Esophagus muscularis mucosa (tissue), 4 donors: ENCODE data around the gene GIPC1. TPM values are rescaled to one million over a fixed set of nuclear protein-coding genes. Genes with fewer than 3 reads are reported as not detected.
"Not testable (repeated sequence)": the region's sequence is repeated elsewhere in the genome, so short reads cannot be mapped to it uniquely, and the experiment has no call there.

Source experiments
- DNase-seq: peaks from one replicate; pipeline ENCODE4 v3.0.0-alpha.2; 2017; ENCODE audit errors: extremely low spot score
- H3K27ac ChIP-seq, 4 donors: fragments of 200-600 bp; sonication (generic); replicated peaks in 1 of 4; 1 replicate in 3 of 4; 2 replicates in 1 of 4; pipeline ENCODE4 v1.5.1; 2016 to 2019; ENCODE audit warnings: mild to moderate bottlenecking in 1 of 4
- H3K27me3 ChIP-seq, 4 donors: fragments of 200-600 bp; sonication (generic); one replicate each; pipeline versions ENCODE4 v1.5.1 to v1.6.0; 2016 to 2019
- H3K36me3 ChIP-seq, 4 donors: fragments of 200-600 bp; sonication (generic); one replicate each; pipeline ENCODE4 v1.5.1; 2016 to 2019
- H3K4me1 ChIP-seq, 4 donors: fragments of 200-600 bp; sonication (generic); one replicate each; pipeline ENCODE4 v1.5.1; 2016 to 2019
- H3K4me3 ChIP-seq, 4 donors: fragments of 200-600 bp; sonication (generic); 1 replicate in 2 of 4; 2 replicates in 2 of 4; pipeline ENCODE4 v1.5.1; 2016 to 2019; ENCODE audit warnings: mild to moderate bottlenecking in 4 of 4, moderate library complexity in 1 of 4
- H3K9me3 ChIP-seq, 4 donors: fragments of 200-600 bp; sonication (generic); 1 replicate in 3 of 4; 2 replicates in 1 of 4; pipeline ENCODE4 v1.5.1; 2016 to 2019
- EP300 ChIP-seq: sonication (generic); formaldehyde crosslinking; IDR thresholded peaks from one replicate; pipeline ENCODE4 v1.6.1; 2017; ENCODE audit warnings: antibody characterized with exemption
- POLR2A ChIP-seq: fragments of 450-650 bp; IDR thresholded peaks from one replicate; pipeline ENCODE4 v1.6.1; 2017; ENCODE audit warnings: antibody characterized with exemption, moderate library complexity, mild to moderate bottlenecking, low read depth
- POLR2AphosphoS5 ChIP-seq, 2 donors: sonication (generic); formaldehyde crosslinking; IDR thresholded peaks; one replicate each; pipeline ENCODE4 v1.6.1; 2017; ENCODE audit warnings: antibody characterized with exemption in 2 of 2
- WGBS: methylation state at CpG from one replicate; pipeline ENCODE4 v1.1.5; 2018; 5-methylcytosine and 5-hydroxymethylcytosine counted together
- intact Hi-C: fragments of 100-400 bp; cut with DNase I; formaldehyde crosslinking; loops from one replicate; pipeline ENCODE4 v1.15.1; 2023
- total RNA-seq, 4 donors: library from RNA; depleted of rRNA; stranded (reverse); fragments of >200 nt; gene quantifications; one replicate each; pipeline versions ENCODE4 v1.1.0 to v1.2.1, GENCODE V29; 2016
- TF ChIP-seq, protein P1 (sequence below), 3 experiments: fragments of 200-600 bp in 2 of 3; fragments of 450-650 bp in 1 of 3; sonication (generic) in 2 of 3; IDR thresholded peaks; one replicate each; pipeline ENCODE4 v1.5.1; 2017 to 2019; ENCODE audit warnings: antibody characterized with exemption in 3 of 3, mild to moderate bottlenecking in 2 of 3, moderate library complexity in 1 of 3

GIPC1 gene
- total RNA-seq, 4 donors from 2014 or later: 88.5 to 138 (median 108) TPM

DNA sequence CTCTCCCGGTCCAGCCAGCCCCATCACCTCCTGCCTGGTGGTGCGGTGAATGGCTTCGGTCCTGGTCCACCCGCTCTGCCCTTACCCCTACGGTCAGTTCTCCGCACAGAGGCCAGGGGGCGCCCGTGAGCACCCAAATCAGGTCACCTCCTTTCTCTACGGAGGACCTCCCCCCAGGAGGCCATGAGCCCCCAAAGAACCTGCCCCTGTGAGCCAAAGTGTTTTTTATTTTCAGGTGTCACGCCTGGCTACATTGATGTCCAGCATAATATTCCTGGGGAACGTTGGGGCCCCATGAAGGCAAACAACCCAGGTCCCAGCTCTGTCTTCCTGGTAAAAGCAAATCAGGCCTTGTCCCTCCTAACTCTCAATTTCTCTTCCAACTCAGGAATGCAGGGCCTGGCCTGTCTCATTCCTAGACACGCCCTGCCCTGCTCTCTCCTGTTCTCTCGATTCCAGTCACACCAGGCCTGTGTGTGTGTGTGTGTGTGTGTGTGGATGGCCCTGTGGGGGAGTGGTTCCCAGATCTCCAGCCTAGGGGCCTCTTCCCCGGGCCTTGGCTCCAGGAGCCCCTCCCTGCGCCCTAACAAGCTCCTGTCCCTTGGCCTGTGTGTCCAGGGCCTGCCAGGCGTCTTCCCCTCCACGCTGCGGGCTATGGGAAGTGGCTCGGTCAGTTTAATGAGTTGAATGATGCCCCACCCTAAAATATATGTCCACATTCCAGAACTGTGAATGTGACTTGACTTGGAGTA, 9.7 kb upstream of the GIPC1 start:
- Histone ChIP-seq H3K4me1 (peaks cover 6 to 22% (median 10%) of the 10 kb centered on the region in 4 donors), H3K36me3 (no peaks in the 10 kb centered on the region), H3K4me3 (no peak overlapping the region), H3K27me3 (no peaks in the 10 kb centered on the region), H3K9me3 (no peaks in the 10 kb centered on the region), H3K27ac (no peak overlapping the region)
- no peak for DNase-seq
- TF ChIP-seq, protein P1, sequence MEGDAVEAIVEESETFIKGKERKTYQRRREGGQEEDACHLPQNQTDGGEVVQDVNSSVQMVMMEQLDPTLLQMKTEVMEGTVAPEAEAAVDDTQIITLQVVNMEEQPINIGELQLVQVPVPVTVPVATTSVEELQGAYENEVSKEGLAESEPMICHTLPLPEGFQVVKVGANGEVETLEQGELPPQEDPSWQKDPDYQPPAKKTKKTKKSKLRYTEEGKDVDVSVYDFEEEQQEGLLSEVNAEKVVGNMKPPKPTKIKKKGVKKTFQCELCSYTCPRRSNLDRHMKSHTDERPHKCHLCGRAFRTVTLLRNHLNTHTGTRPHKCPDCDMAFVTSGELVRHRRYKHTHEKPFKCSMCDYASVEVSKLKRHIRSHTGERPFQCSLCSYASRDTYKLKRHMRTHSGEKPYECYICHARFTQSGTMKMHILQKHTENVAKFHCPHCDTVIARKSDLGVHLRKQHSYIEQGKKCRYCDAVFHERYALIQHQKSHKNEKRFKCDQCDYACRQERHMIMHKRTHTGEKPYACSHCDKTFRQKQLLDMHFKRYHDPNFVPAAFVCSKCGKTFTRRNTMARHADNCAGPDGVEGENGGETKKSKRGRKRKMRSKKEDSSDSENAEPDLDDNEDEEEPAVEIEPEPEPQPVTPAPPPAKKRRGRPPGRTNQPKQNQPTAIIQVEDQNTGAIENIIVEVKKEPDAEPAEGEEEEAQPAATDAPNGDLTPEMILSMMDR (IDR thresholded peaks at IDR 0.05): peak; percentile 39 to 57 (median 42)
- TF ChIP-seq EP300: no peak
- intact Hi-C loops: no loop called here
- WGBS: 51% methylated on average over 19 of the region's 19 CpGs

DNA sequence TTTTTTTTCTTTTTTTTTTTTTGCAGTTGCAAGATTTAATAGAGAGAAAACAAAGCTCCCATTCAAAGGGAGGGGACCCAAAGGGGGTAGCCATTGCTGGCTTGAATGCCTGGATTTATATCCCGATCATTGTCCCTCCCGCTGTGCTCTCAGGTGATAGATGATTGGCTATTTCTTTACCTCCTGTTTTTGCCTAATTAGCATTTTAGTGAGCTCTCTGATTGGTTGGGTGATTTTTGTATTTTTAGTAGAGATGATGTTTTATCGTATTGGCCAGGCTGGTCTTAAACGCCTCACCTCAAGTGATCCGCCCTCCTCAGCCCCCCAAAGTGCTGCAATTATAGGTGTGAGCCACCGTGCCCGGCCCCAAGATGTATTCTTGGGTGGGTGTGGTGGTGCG, 8.6 kb upstream of the GIPC1 start:
- H3K27ac ChIP-seq, intact Hi-C loops, H3K27me3 ChIP-seq, H3K9me3 ChIP-seq, DNase-seq, H3K4me3 ChIP-seq, H3K36me3 ChIP-seq: not testable (repeated sequence)
- 95% methylated on average over 6 of the region's 8 CpGs for WGBS
- H3K4me1 ChIP-seq: peaks cover 2 to 12% (median 3%) of the 10 kb centered on the region in 4 donors

DNA sequence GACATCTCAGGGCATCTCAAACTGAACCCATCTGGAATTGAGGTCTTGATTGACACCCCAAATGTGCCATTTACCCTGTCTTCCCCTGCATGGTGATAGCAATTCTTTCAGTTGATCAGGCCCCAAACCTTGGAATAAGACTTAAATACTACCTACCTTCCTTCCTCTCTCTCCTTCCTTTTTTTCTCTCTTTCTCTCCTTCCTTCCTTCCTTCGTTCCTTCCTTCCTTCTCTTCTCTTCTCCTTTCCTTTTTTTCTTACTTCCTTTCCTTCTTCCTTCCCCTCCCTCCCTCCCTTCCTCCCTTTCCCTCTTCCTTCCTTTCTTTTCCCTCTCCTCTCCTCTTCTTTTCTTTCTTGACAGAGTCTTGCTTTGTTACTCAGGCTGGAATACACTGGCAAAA, 7.4 kb upstream of the GIPC1 start:
- no peak overlapping the region for H3K27ac ChIP-seq
- WGBS: 62% methylated on average over 1 of the region's 1 CpG
- no peak for DNase-seq
- no peaks in the 10 kb centered on the region for H3K27me3 ChIP-seq
- TF ChIP-seq, protein P1 (IDR thresholded peaks at IDR 0.05): no peak
- TF ChIP-seq POLR2A: no peak
- no peak for TF ChIP-seq EP300
- no peak for TF ChIP-seq POLR2AphosphoS5 (IDR thresholded peaks at IDR 0.05)
- intact Hi-C loops: no loop called here
- no peak overlapping the region for H3K4me3 ChIP-seq
- peaks cover 0 to 7% (median under 1%) of the 10 kb centered on the region in 4 donors for H3K4me1 ChIP-seq
- H3K9me3 ChIP-seq: no peaks in the 10 kb centered on the region
- no peaks in the 10 kb centered on the region for H3K36me3 ChIP-seq

DNA sequence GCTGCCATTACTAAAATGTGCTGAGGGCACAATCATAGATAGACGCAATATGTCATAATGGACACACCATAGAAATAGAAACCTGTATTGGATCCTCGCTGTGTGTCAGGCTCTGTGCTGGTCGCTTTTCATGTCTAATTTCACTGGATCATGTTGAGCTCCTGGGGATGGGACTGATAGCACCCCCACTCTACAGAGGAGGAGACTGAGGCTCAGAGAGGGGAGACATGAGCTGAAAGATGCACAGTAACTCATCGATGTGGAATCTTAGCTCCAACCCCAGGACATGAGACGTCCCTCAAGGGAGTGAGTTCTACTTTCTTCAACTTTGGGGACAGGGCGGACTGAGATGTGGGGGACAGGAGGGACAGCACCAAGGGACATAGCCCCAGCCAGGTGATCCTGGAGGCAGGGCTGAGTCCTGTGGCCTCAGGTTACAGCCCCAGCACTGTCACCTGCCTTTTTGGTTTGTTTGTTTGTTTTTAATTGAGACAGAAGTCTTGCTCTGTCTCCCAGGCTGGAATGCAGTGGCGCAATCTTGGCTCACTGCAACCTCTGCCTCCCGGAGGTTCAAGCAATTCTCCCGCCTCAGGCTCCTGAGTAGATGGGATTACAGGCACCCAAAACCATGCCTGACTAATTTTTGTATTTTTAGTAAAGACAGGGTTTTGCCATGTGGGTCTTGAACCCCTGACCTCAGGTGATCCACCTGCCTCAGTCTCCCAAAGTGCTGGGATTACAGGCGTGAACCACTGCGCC, 6.6 kb upstream of the GIPC1 start:
- H3K4me3 ChIP-seq: no peak overlapping the region
- H3K27me3 ChIP-seq: no peaks in the 10 kb centered on the region
- H3K9me3 ChIP-seq: no peaks in the 10 kb centered on the region
- 81% methylated on average over 11 of the region's 11 CpGs for WGBS
- no peak for DNase-seq
- no peaks in the 10 kb centered on the region for H3K36me3 ChIP-seq
- TF ChIP-seq POLR2AphosphoS5 (IDR thresholded peaks at IDR 0.05): no peak
- no peak for TF ChIP-seq EP300
- TF ChIP-seq POLR2A: no peak
- TF ChIP-seq, protein P1 (IDR thresholded peaks at IDR 0.05): no peak
- H3K4me1 ChIP-seq: peaks cover 2 to 11% (median 7%) of the 10 kb centered on the region in 4 donors
- intact Hi-C loops: no loop called here
- no peak overlapping the region for H3K27ac ChIP-seq

DNA sequence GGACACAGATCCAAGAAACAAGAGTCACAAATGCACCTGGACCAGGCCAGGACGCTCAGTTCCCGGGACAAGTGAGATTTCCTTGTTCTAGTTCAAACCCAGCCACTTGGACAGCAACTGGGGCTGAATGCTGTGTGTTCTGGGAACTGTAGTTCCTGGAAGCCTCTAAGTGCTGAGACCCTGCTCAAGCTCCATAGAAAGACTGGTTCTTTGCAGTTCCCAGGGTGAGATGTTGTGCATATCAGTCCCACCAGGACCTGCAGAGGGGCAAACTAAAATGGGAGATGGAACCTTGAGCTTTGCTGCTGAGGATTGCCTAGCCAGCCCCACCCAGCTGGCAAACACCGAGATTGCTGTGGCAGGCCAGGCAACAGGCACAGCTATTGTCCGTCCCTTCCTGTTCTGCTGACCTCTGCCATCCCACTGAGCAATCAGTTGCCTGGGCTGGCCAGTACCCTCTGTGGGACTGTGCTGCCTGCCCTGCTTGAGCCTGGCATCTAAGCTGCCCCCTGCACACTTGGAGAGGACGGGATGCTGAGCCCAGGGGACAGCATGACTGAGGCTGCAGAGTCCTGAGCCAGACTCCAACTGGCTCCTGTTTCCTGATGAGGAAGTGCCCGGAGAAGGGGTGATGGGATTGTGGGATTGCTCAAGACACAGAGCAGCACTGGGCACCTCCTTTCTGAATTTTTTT, 1.4 kb upstream of the GIPC1 start:
- 61% methylated on average over 4 of the region's 6 CpGs for WGBS
- H3K36me3 ChIP-seq: peaks cover 0 to 8% (median 4%) of the 10 kb centered on the region in 4 donors
- intact Hi-C loops: no loop called here
- DNase-seq: no peak
- H3K27ac ChIP-seq: peak overlapping the region; percentile 78 to 84 (median 82)
- H3K4me1 ChIP-seq: peaks cover 25 to 50% (median 42%) of the 10 kb centered on the region in 4 donors
- TF ChIP-seq EP300 (no peak), POLR2AphosphoS5 (IDR thresholded peaks at IDR 0.05) (peak; percentile 21 to 23), POLR2A (no peak)
- TF ChIP-seq, protein P1 (IDR thresholded peaks at IDR 0.05): no peak
- H3K4me3 ChIP-seq: peak overlapping the region in 1 of 4 donors; percentile 83
- H3K27me3 ChIP-seq: no peaks in the 10 kb centered on the region
- no peaks in the 10 kb centered on the region for H3K9me3 ChIP-seq
